Heart left ventricle (tissue), 16 donors: ENCODE data around the gene PLA2G4D. TPM values are rescaled to one million over a fixed set of nuclear protein-coding genes. Genes with fewer than 3 reads are reported as not detected.

Experiments
- ATAC-seq, 4 donors: fragments of 200-7000 bp; cut with Tn5 transposase; one replicate each; pipeline ENCODE4 v1.9.1; 2020 to 2022; ENCODE audit warnings: moderate library complexity in 4 of 4, mild to moderate bottlenecking in 3 of 4, moderate number of reproducible peaks in 1 of 4
- DNase-seq, 5 donors: peaks; one replicate each; pipeline ENCODE4 v3.0.0-alpha.2; 2020
- H3K27ac ChIP-seq, 12 donors: fragments of 200-600 bp; sonication (generic) in 4 of 12; one replicate each; pipeline versions ENCODE4 v1.5.0 to v1.8.0; 2016 to 2022; ENCODE audit warnings: mild to moderate bottlenecking in 2 of 12
- H3K27me3 ChIP-seq, 9 donors: fragments of 200-600 bp; sonication (generic) in 2 of 9; one replicate each; pipeline versions ENCODE4 v1.5.1 to v1.8.0; 2016 to 2022; ENCODE audit warnings: mild to moderate bottlenecking in 3 of 9
- H3K36me3 ChIP-seq, 9 donors: fragments of 200-600 bp; sonication (generic) in 2 of 9; one replicate each; pipeline versions ENCODE4 v1.5.0 to v1.8.0; 2018 to 2022; ENCODE audit warnings: mild to moderate bottlenecking in 2 of 9
- H3K4me1 ChIP-seq, 12 donors: fragments of 200-600 bp; sonication (generic) in 4 of 12; one replicate each; pipeline versions ENCODE4 v1.5.0 to v1.8.0; 2016 to 2022; ENCODE audit warnings: mild to moderate bottlenecking in 3 of 12
- H3K4me3 ChIP-seq, 12 donors: fragments of 200-600 bp; sonication (generic) in 4 of 12; one replicate each; pipeline versions ENCODE4 v1.5.0 to v1.8.0; 2017 to 2022; ENCODE audit warnings: mild to moderate bottlenecking in 9 of 12, moderate library complexity in 4 of 12
- H3K9me3 ChIP-seq, 12 donors: fragments of 200-600 bp; sonication (generic) in 4 of 12; one replicate each; pipeline versions ENCODE4 v1.5.0 to v1.8.0; 2016 to 2022; ENCODE audit warnings: mild to moderate bottlenecking in 1 of 12
- POLR2A ChIP-seq, 2 donors: fragments of 450-650 bp; IDR thresholded peaks; one replicate each; pipeline ENCODE4 v1.6.1; 2017; ENCODE audit warnings: antibody characterized with exemption in 2 of 2, mild to moderate bottlenecking in 2 of 2, moderate library complexity in 2 of 2
- WGBS, 4 donors: extraction: QIAGEN DNeasy Blood & Tissue Kit in 2 of 4; methylation state at CpG; one replicate each; pipeline versions ENCODE4 v1.1.5 to v1.1.7; 2013 to 2018; 5-methylcytosine and 5-hydroxymethylcytosine counted together
- intact Hi-C, 10 donors: fragments of 100-400 bp; cut with DNase I; formaldehyde crosslinking; loops; one replicate each; pipeline versions ENCODE4 v1.11.1 to v1.14.2; 2022
- polyA plus RNA-seq, 2 donors: library from polyadenylated mRNA; stranded (reverse); fragments of 200-250 nt; gene quantifications; one replicate each; pipeline ENCODE4 v1.2.3, GENCODE V29; 2013
- total RNA-seq, 9 donors: library from RNA; depleted of rRNA in 2 of 9; stranded (reverse); fragments of >200 nt in 2 of 9; fragmentation: NEBNext Ultra II Directional in 3 of 9; extraction: Animal tissue kit (Norgen Biotek cat#: 25700) in 3 of 9; gene quantifications; one replicate each; pipeline versions ENCODE4 v1.1.0 to v1.2.4, GENCODE V29; 2016 to 2023
- TF ChIP-seq, protein P1 (sequence below), 12 donors: fragments of 200-600 bp; sonication (generic) in 4 of 12; IDR thresholded peaks; one replicate each; pipeline versions ENCODE4 v1.5.0 to v1.8.0; 2018 to 2022; ENCODE audit warnings: antibody characterized with exemption in 12 of 12, mild to moderate bottlenecking in 5 of 12
- donor health status: ischemic (EF 13 %, LVEDD 7.1; RV severe dilation, severe dysfunction).
- donor health status: healthy with polysubstance abuse.
- donor health status: DM: no; HTN: yes; CAD: no.
- donor health status: DM: no; HTN: no; CAD: no.
- donor health status: ischemic (EF 25% LVEDD 6.9; RV normal size, moderate dysfunction).
- donor health status: ischemic (EF 25% LVEDD 5.7; RV mildly dilated, moderate dysfunction).
- donor health status: healthy.
- donor health status: DM: yes; HTN: yes; CAD: no.
- donor health status: ischemic (EF 35%, LVEDD 5.7; RV mildly dilated, moderate dysfunction).
- donor health status: nonischemic (EF 11% LVEDD 7.7; RV severe dilation, severe dysfunction).
- donor health status: DM: yes; HTN: yes; CAD: no.
- donor health status: PGD.
- donor health status: ischemic (EF 29% LVEDD 5.4; RV normal size, mild dysfunction).
- donor health status: nonischemic (EF 23%, LVEDD 6.1; RV moderate dilation, normal function).

PLA2G4D gene
- total and polyA plus RNA-seq, 11 donors, result not detected

DNA sequence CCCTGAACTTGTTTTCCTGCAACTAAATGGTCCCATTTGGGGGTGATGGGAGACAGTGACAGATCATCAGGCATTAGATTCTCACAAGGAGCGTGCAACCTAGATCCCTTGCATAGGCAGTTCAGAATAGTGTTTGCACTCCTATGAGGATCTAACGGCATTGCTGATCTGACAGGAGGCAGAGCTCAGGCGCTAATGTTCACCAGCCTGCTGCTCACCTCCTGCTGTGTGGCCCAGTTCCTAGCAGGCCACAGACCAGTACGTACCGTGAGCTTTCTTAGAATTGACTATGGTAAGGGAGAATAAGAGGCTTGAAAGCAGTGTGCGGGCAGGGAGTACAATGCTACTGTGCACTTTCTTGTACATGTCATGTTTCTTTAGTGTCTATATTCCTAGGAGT, 56.0 kb downstream of the PLA2G4D start:
- ATAC-seq (no peak), DNase-seq (no peak)
- Histone ChIP-seq H3K36me3 (no peaks in the 10 kb centered on the region), H3K27ac (no peak overlapping the region), H3K27me3 (no peaks in the 10 kb centered on the region), H3K4me3 (no peak overlapping the region), H3K9me3 (no peaks in the 10 kb centered on the region), H3K4me1 (peaks cover 0 to 7% (median 0%) of the 10 kb centered on the region in 12 donors)
- WGBS, 4 donors, result 93 to 97% (median 96%) methylated on average over 6 of the region's 6 CpGs
- TF ChIP-seq, protein P1, sequence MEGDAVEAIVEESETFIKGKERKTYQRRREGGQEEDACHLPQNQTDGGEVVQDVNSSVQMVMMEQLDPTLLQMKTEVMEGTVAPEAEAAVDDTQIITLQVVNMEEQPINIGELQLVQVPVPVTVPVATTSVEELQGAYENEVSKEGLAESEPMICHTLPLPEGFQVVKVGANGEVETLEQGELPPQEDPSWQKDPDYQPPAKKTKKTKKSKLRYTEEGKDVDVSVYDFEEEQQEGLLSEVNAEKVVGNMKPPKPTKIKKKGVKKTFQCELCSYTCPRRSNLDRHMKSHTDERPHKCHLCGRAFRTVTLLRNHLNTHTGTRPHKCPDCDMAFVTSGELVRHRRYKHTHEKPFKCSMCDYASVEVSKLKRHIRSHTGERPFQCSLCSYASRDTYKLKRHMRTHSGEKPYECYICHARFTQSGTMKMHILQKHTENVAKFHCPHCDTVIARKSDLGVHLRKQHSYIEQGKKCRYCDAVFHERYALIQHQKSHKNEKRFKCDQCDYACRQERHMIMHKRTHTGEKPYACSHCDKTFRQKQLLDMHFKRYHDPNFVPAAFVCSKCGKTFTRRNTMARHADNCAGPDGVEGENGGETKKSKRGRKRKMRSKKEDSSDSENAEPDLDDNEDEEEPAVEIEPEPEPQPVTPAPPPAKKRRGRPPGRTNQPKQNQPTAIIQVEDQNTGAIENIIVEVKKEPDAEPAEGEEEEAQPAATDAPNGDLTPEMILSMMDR (IDR thresholded peaks at IDR 0.05), result no peak
- no peak for TF ChIP-seq POLR2A (IDR thresholded peaks at IDR 0.05)
- intact Hi-C loops, result no loop called here

DNA sequence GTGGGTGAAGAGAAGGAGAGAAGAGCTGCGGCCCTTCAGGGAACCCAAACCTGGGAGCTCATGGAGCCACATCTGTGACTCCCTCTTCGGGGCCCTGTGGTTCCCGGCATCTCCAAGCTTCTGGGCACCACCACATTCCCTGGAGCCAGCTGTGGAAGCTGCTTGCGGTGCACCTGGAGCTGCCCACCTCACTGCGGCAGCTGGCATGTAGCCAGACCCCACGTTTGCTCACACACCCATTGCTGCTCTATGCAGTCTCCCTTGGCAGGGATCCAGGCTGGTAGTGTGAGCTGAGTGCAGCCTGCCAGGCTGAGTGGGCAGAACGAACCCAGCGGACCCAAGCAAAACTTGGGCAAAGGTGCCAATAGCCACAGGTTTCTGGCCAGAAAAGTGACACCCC, 56.7 kb downstream of the PLA2G4D start:
- Histone ChIP-seq H3K27me3 (no peaks in the 10 kb centered on the region), H3K27ac (no peak overlapping the region), H3K9me3 (no peaks in the 10 kb centered on the region), H3K36me3 (no peaks in the 10 kb centered on the region), H3K4me1 (peaks cover 0 to 7% (median 0%) of the 10 kb centered on the region in 12 donors), H3K4me3 (no peak overlapping the region)
- intact Hi-C loops, result no loop called here
- TF ChIP-seq, protein P1 (IDR thresholded peaks at IDR 0.05), result no peak
- no peak for TF ChIP-seq POLR2A (IDR thresholded peaks at IDR 0.05)
- 60 to 73% (median 65%) methylated on average over 8 of the region's 8 CpGs for WGBS, 4 donors
- ATAC-seq, result peak in 1 of 4 donors; percentile 48
- DNase-seq, result peak in 3 of 5 donors; percentile 21 to 61 (median 50)

DNA sequence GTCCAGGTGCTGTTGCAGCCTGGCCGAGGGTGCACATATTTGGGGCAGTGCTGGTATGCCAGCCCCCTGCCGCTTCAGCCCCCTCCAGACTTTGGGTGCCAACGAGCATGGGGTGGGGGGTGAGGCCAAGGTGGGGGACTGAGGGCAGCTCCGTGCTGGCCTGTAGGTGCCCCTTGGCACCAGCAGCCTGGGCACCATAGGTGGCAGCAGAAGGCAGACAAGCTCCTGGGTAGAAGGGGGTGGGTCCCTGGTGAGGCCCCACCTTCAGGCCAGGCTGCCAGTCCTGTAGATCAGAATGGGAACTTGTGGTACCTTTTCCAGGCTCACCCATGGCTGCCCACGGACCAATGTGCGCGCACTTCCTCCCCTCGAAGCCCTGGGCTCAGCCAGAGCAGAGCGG, 57.4 kb downstream of the PLA2G4D start:
- H3K4me1 ChIP-seq, result peaks cover 0 to 10% (median 0%) of the 10 kb centered on the region in 12 donors
- no peak for TF ChIP-seq POLR2A (IDR thresholded peaks at IDR 0.05)
- TF ChIP-seq, protein P1 (IDR thresholded peaks at IDR 0.05), result no peak
- H3K27ac ChIP-seq, result no peak overlapping the region
- no peak overlapping the region for H3K4me3 ChIP-seq
- DNase-seq (no peak), ATAC-seq (no peak)
- 91 to 98% (median 93%) methylated on average over 5 to 9 of the region's 9 CpGs for WGBS, 4 donors
- no peaks in the 10 kb centered on the region for H3K36me3 ChIP-seq
- H3K9me3 ChIP-seq, result no peaks in the 10 kb centered on the region
- intact Hi-C loops, result no loop called here
- H3K27me3 ChIP-seq, result no peaks in the 10 kb centered on the region

DNA sequence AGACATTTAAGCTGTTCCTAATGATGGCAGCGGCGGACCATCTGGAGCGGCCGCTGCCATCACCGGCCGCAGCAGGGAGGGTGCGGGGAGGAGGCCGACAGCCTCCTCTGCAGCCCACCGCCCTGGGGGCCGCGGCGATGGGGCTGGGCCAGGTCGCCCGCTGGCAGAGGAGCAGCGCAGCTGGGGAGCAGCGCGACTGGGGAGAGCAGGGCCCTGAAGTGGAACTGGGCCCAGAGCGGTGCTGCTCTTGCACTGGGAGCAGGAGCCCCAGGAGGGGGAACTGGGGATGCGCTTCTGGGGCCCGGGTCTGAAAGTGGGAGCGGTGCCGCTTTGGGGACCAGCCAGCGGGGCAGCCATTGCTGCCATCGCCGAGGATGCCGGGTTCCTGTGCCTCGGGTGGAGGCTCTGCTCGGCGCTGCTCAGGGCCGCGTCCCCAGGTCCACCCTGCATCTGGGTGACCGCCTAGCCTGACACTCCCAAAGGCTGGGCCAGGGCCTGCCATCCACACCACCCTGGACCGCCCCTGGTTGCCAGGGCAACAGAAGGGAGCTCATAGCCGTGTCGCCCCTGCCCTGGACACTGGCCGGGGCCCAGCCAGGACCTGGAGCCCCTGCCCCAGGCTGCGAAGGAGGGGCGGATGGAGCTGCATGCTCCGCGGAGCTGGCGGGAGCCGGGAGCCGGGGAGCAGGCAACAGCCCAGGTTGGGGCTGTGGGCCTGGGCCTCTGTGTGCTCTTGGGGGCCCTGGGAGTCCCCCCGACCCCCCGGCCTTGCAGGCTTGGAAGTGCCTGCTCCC, 58.1 kb downstream of the PLA2G4D start:
- H3K4me3 ChIP-seq, result no peak overlapping the region
- DNase-seq (no peak), ATAC-seq (peak in 1 of 4 donors; percentile 14)
- intact Hi-C loops, result no loop called here
- H3K4me1 ChIP-seq, result peaks cover 0 to 10% (median 0%) of the 10 kb centered on the region in 12 donors
- no peaks in the 10 kb centered on the region for H3K36me3 ChIP-seq
- TF ChIP-seq, protein P1 (IDR thresholded peaks at IDR 0.05), result no peak
- TF ChIP-seq POLR2A (IDR thresholded peaks at IDR 0.05), result no peak
- H3K27me3 ChIP-seq, result no peaks in the 10 kb centered on the region
- no peaks in the 10 kb centered on the region for H3K9me3 ChIP-seq
- 86 to 89% (median 89%) methylated on average over 19 to 45 of the region's 45 CpGs for WGBS, 4 donors
- H3K27ac ChIP-seq, result no peak overlapping the region
